Neural cell (in vitro differentiated cells): ENCODE data around the gene MIPOL1. TPM values are rescaled to one million over a fixed set of nuclear protein-coding genes. Genes with fewer than 3 reads are reported as not detected.

ENCODE experiments used
- H2AFZ ChIP-seq: fragments of 200-600, 300-800 bp; sonication (generic), shearing (Covaris generic); 2 replicates; pipeline ENCODE4 v1.6.0; 2014; ENCODE audit warnings: low read depth, mild to moderate bottlenecking, antibody characterized with exemption, low read length, moderate library complexity
- H3F3A ChIP-seq: fragments of 200-600 bp; shearing (Covaris generic); 2 replicates; pipeline ENCODE4 v1.6.1; 2016; ENCODE audit warnings: mild to moderate bottlenecking, moderate library complexity, mixed read lengths, antibody characterized with exemption, low read length; ENCODE audit not compliant: insufficient read depth, poor library complexity, severe bottlenecking
- H3K27ac ChIP-seq: fragments of 200-600, 300-800 bp; sonication (generic), shearing (Covaris generic); 2 replicates; pipeline ENCODE4 v1.5.1; 2014; ENCODE audit warnings: mild to moderate bottlenecking, low read length, moderate library complexity
- H3K27me3 ChIP-seq: fragments of 300-800, 200-600 bp; sonication (generic), shearing (Covaris generic); 2 replicates; pipeline ENCODE4 v1.6.0; 2014; ENCODE audit warnings: mild to moderate bottlenecking, low read depth, low read length, moderate library complexity; ENCODE audit not compliant: insufficient read depth
- H3K36me3 ChIP-seq: fragments of 300-800, 200-600 bp; sonication (generic), shearing (Covaris generic); 2 replicates; pipeline ENCODE4 v1.5.1; 2014; ENCODE audit warnings: mild to moderate bottlenecking, antibody characterized with exemption, low read length, moderate library complexity; ENCODE audit not compliant: insufficient read depth
- H3K4me2 ChIP-seq: fragments of 300-800, 200-600 bp; sonication (generic), shearing (Covaris generic); 2 replicates; pipeline ENCODE4 v1.6.0; 2014; ENCODE audit warnings: mild to moderate bottlenecking, low read length
- H3K4me3 ChIP-seq: fragments of 300-800, 200-600 bp; sonication (generic), shearing (Covaris generic); 2 replicates; pipeline ENCODE4 v1.5.1; 2014; ENCODE audit warnings: mild to moderate bottlenecking, low read length, moderate library complexity
- H3K79me2 ChIP-seq: fragments of 200-600 bp; shearing (Covaris generic); replicated peaks from 2 replicates; pipeline ENCODE4 v1.6.0; 2014; ENCODE audit warnings: mild to moderate bottlenecking, low read length, moderate library complexity; ENCODE audit not compliant: insufficient read depth
- H3K9ac ChIP-seq: fragments of 300-800, 200-600 bp; sonication (generic), shearing (Covaris generic); 2 replicates; pipeline ENCODE4 v1.6.1; 2016; ENCODE audit warnings: mild to moderate bottlenecking, low read length, mixed read lengths
- H3K9me2 ChIP-seq: fragments of 200-600 bp; shearing (Covaris generic); 2 replicates; pipeline ENCODE4 v1.6.1; 2016; ENCODE audit warnings: mild to moderate bottlenecking, low read length, mixed read lengths; ENCODE audit not compliant: insufficient read depth
- H3K9me3 ChIP-seq: fragments of 200-600, 300-800 bp; sonication (generic), shearing (Covaris generic); 2 replicates; pipeline ENCODE4 v1.6.1; 2016; ENCODE audit warnings: mild to moderate bottlenecking, mixed run types, low read length, moderate library complexity, mixed read lengths
- H4K20me1 ChIP-seq: fragments of 200-600 bp; shearing (Covaris generic); 2 replicates; pipeline ENCODE4 v1.6.1; 2016; ENCODE audit warnings: mild to moderate bottlenecking, mixed run types; ENCODE audit not compliant: insufficient read depth
- EP300 ChIP-seq: fragments of 450-650 bp; conservative IDR thresholded peaks from 2 replicates; pipeline ENCODE4 v1.6.1; 2014; ENCODE audit warnings: antibody characterized with exemption, mild to moderate bottlenecking, moderate library complexity; ENCODE audit not compliant: poor library complexity, severe bottlenecking
- EZH2 ChIP-seq: fragments of 200-600, 300-800 bp; shearing (Covaris generic), sonication (generic); IDR thresholded peaks from 2 replicates; pipeline ENCODE4 v1.6.1; 2014; ENCODE audit warnings: antibody characterized with exemption, low read length, borderline replicate concordance, mild to moderate bottlenecking; ENCODE audit not compliant: insufficient read depth, poor library complexity, severe bottlenecking
- MXI1 ChIP-seq: fragments of 450-650 bp; conservative IDR thresholded peaks from 2 replicates; pipeline ENCODE4 v1.6.1; 2014; ENCODE audit warnings: antibody characterized with exemption, mild to moderate bottlenecking; ENCODE audit not compliant: poor library complexity, severe bottlenecking
- POLR2AphosphoS5 ChIP-seq: IDR thresholded peaks from 2 replicates; pipeline ENCODE4 v1.6.1; 2012
- RAD21 ChIP-seq: fragments of 450-650 bp; conservative IDR thresholded peaks from 2 replicates; pipeline ENCODE4 v1.6.1; 2014; ENCODE audit warnings: antibody characterized with exemption, mild to moderate bottlenecking, moderate library complexity
- SMC3 ChIP-seq: fragments of 450-650 bp; conservative IDR thresholded peaks from 2 replicates; pipeline ENCODE4 v1.6.1; 2014; ENCODE audit warnings: antibody characterized with exemption, mild to moderate bottlenecking, moderate library complexity; ENCODE audit not compliant: poor library complexity
- TAF1 ChIP-seq: IDR thresholded peaks from 2 replicates; pipeline ENCODE4 v1.6.1; 2012; ENCODE audit warnings: low read depth
- polyA plus RNA-seq: library from polyadenylated mRNA; depleted of rRNA; stranded (reverse); fragments of >200 nt; gene quantifications from 2 replicates; pipeline ENCODE4 v1.2.3, GENCODE V29; 2014
- TF ChIP-seq, protein P1 (sequence below): IDR thresholded peaks from 2 replicates; pipeline ENCODE4 v1.6.1; 2012; ENCODE audit warnings: borderline replicate concordance
- TF ChIP-seq, protein P2 (sequence below): fragments of 450-650 bp; IDR thresholded peaks from 2 replicates; pipeline ENCODE4 v1.5.1; 2014; ENCODE audit warnings: antibody characterized with exemption, mild to moderate bottlenecking, moderate library complexity; ENCODE audit not compliant: poor library complexity, severe bottlenecking

The MIPOL1 gene
- polyA plus RNA-seq, 1 donor from 2014 or later = 1.3 TPM

DNA sequence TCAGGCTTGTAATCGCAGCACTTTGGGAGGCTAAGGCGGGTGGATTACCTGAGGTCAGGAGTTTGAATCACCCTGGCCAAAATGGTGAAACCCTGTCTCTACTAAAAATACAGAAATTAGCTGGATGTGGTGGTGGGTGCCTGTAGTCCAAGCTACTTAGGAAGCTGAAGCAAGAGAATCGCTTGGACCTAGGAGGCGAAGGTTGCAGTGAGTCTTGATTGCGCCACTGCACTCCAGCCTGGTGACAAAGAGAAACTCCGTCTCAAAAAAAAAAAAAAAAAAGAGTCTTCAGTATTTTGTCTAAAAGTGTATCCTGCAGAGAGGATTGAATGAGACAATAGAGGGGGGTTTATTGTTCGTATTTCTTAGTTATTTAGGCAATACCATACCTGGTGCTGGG, 372.0 kb downstream of the MIPOL1 start:
- H3F3A ChIP-seq = no peaks in the 10 kb centered on the region
- no peak overlapping the region for H2AFZ ChIP-seq
- no peaks in the 10 kb centered on the region for H3K27me3 ChIP-seq
- H3K27ac ChIP-seq = no peak overlapping the region
- H3K9ac ChIP-seq = no peak overlapping the region
- no peak overlapping the region for H3K4me3 ChIP-seq
- no peak for TF ChIP-seq EP300
- TF ChIP-seq SMC3 = no peak
- TF ChIP-seq TAF1 = no peak
- no peak for TF ChIP-seq MXI1
- TF ChIP-seq RAD21 = no peak
- TF ChIP-seq, protein P1, sequence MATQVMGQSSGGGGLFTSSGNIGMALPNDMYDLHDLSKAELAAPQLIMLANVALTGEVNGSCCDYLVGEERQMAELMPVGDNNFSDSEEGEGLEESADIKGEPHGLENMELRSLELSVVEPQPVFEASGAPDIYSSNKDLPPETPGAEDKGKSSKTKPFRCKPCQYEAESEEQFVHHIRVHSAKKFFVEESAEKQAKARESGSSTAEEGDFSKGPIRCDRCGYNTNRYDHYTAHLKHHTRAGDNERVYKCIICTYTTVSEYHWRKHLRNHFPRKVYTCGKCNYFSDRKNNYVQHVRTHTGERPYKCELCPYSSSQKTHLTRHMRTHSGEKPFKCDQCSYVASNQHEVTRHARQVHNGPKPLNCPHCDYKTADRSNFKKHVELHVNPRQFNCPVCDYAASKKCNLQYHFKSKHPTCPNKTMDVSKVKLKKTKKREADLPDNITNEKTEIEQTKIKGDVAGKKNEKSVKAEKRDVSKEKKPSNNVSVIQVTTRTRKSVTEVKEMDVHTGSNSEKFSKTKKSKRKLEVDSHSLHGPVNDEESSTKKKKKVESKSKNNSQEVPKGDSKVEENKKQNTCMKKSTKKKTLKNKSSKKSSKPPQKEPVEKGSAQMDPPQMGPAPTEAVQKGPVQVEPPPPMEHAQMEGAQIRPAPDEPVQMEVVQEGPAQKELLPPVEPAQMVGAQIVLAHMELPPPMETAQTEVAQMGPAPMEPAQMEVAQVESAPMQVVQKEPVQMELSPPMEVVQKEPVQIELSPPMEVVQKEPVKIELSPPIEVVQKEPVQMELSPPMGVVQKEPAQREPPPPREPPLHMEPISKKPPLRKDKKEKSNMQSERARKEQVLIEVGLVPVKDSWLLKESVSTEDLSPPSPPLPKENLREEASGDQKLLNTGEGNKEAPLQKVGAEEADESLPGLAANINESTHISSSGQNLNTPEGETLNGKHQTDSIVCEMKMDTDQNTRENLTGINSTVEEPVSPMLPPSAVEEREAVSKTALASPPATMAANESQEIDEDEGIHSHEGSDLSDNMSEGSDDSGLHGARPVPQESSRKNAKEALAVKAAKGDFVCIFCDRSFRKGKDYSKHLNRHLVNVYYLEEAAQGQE = no peak
- no peak for TF ChIP-seq EZH2
- no peak for TF ChIP-seq POLR2AphosphoS5
- TF ChIP-seq, protein P2, sequence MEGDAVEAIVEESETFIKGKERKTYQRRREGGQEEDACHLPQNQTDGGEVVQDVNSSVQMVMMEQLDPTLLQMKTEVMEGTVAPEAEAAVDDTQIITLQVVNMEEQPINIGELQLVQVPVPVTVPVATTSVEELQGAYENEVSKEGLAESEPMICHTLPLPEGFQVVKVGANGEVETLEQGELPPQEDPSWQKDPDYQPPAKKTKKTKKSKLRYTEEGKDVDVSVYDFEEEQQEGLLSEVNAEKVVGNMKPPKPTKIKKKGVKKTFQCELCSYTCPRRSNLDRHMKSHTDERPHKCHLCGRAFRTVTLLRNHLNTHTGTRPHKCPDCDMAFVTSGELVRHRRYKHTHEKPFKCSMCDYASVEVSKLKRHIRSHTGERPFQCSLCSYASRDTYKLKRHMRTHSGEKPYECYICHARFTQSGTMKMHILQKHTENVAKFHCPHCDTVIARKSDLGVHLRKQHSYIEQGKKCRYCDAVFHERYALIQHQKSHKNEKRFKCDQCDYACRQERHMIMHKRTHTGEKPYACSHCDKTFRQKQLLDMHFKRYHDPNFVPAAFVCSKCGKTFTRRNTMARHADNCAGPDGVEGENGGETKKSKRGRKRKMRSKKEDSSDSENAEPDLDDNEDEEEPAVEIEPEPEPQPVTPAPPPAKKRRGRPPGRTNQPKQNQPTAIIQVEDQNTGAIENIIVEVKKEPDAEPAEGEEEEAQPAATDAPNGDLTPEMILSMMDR = no peak
- H3K9me3 ChIP-seq = no peaks in the 10 kb centered on the region
- H3K79me2 ChIP-seq = no peaks in the 10 kb centered on the region
- no peaks in the 10 kb centered on the region for H4K20me1 ChIP-seq
- H3K9me2 ChIP-seq = no peaks in the 10 kb centered on the region
- H3K36me3 ChIP-seq = no peaks in the 10 kb centered on the region
- no peak overlapping the region for H3K4me2 ChIP-seq

DNA sequence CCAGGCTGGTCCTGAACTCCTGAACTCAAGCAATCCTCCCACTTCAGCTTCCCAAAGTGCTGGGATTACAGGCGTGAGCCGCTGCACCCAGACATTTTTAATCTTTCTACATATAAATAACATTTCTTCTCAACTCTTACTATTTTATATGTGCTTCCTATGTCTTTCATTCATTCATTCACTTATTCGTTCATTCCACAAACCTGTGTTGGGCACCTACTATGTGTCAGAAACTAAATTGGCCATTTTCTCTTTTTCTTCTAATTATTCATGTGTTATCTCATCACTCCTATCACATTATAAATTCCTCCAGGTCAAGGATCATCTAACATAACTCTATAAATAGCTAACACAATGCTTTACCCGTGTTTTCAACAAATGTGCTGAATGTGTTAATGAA, 373.7 kb downstream of the MIPOL1 start:
- Histone ChIP-seq H3K9me2 (no peaks in the 10 kb centered on the region), H3K4me3 (no peak overlapping the region), H3K79me2 (no peaks in the 10 kb centered on the region), H3K9me3 (no peaks in the 10 kb centered on the region), H3K27me3 (no peaks in the 10 kb centered on the region), H3K36me3 (no peaks in the 10 kb centered on the region), H3K9ac (no peak overlapping the region), H3K27ac (no peak overlapping the region), H3K4me2 (no peak overlapping the region), H4K20me1 (no peaks in the 10 kb centered on the region), H2AFZ (no peak overlapping the region), H3F3A (no peaks in the 10 kb centered on the region)
- TF ChIP-seq EZH2 (no peak), EP300 (no peak), SMC3 (no peak), TAF1 (no peak), MXI1 (no peak), POLR2AphosphoS5 (no peak)
- TF ChIP-seq, protein P1 = no peak
